HG02588 (cell line): ENCODE data around the gene KLF4.
"Not testable (repeated sequence)": the region's sequence is repeated elsewhere in the genome, so short reads cannot be mapped to it uniquely, and the experiment has no call there.

Experiments
- ATAC-seq: cut with Tn5 transposase; IDR thresholded peaks from one replicate; pipeline ENCODE4 v1.9.1; 2021; ENCODE audit warnings: mild to moderate bottlenecking, moderate library complexity; ENCODE audit not compliant: unreplicated experiment

Gene KLF4

DNA sequence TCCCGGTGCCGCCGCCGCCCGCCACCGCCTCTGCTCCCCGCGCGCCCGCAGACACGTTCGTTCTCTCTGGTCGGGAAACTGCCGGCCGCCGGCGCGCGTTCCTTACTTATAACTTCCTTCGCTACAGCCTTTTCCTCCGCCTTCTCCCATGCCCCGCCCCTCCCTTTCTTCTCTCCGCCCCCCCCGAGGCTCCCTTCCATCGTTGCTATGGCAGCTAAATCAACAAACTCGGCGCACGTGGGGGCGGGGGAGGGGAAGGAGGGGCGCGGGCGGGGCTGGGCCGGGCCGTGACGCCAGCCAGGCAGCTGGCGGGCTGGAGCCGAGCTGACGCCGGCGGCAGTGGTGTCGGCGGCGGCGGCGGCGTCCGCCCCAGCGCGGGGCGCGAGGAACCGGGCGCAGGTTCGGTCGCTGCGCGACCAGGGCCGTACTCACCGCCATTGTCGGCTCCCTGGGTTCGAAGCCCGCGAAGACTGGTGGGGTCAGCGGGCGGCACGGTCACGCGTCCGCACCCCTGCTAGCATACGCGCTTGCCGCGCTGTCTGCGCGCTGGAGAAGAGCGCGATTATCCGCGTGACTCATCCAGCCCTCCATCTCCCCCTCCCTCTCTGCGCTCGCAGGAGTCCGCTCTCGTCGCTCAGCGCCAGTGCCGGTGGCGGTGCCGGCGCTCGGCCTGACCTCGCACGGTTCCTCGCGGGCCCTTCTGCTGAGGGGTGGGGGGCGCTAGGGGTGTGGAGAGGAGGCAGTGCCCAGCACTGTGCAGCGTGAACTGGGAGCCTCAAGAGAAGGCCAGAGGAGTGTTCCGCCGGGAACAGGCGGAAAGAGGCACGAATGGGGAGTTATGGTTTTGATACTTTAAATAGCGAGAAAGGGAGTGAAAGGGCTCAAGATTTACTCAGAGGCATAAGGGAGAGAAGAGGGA is at the start of gene KLF4:
KLF4 (minus strand) TSS at position 83 of the 919 bp plus-strand sequence. CDS start 597 bp downstream, outside the sequence.
- peak; percentile 71 for ATAC-seq

DNA sequence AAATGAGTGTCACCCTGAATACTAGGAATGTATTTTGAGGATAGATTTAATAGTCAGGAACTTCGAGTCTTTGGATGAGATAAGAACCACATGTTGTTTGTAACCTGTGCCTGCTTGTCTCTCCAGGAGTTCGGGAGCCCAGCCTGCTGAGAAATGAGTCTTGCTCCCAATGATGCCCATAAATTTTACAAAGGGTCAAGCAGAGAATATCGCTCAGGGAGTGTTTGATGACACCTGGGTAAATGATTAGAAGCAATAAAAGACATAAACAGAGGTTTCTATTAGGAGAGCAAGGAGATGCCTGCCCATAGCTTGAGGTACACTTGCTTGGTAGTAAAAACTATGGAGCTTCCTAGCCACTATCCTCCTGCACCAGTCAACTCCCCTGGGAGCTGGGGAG is 46.9 kb upstream of the KLF4 start:
- ATAC-seq: no peak

DNA sequence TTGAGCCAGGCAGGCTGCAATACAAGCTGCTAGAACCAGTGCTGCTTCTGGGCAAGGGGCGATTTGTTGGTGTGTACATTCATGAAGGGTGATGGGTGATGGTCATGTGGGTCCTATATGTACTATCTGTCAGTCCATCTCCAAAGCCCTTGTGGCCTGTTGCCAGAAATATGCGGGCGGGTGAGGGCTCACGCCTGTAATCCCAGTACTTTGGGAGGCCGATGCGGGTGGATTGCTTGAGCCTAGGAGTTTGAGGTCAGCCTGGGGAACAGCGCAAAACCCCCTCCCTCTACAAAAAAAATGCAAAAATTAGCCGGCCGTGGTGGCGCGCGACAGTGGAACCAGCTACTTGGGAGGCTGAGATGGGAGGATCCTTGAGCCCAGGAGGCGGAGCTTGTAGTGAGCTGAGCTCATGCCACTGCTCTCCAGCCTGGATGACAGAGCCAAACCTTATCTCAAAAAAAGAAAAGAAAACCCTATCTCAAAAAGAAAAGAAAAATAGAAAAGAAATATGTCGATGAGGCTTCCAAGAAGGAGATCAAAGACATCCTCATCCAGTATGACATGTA is 45.0 kb upstream of the KLF4 start:
- no peak for ATAC-seq

DNA sequence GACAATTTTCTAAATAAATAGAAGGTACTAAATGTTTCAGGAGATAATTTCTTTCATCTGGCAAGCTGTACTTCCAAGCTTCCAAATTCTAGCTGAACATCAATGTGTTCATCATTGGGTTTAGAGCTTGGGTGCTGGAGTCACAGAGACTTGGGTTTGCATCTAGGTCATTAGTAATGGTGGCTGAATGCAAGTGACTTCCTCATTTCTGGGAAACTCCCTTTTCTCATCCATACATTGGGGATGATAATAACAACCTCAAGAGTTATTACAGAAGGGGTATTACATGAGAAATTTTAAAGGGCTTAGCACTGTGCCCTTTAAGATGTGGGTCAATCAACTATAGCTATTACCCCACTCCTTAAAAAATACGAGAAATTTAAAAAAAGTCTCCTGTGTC is 41.1 kb upstream of the KLF4 start:
- no peak for ATAC-seq

DNA sequence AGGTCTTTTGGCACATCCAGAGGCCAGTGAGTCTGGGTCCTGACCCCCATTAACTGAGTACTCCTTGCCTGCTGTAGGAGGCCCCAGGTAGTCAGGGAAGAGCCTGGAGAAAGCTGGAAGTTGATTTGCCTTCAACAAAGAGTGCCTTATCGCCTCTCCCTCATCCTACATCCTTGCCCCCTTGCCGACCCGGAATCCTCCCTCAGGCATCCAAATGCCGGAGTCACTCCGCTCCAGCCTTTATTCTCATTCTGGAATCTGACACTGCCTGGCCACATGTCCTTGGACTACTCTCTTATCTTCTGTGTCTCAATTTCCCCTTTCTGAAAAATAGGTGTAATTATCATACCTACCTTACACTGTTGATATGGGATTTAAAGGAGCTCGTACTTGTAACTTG is 39.1 kb upstream of the KLF4 start:
- no peak for ATAC-seq

DNA sequence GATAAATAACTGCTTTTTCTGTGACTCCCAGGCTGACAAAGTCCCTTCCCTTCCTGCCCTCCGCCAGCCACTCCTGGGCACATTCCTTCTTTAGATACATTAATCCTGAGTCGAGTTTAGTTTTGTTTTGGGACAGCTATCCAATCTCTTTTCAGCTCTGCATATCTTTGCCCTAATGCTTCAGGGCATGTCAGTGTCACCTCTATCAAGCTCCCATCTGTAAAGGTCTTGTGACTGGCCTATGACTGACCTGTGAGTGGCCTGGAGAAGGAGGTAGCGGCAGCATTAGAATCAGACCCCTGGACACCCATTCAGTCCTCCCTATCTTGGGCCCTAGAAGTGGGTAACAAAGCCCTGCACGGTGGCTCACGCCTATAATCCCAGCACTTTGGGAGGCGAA is 34.0 kb upstream of the KLF4 start:
- no peak for ATAC-seq

DNA sequence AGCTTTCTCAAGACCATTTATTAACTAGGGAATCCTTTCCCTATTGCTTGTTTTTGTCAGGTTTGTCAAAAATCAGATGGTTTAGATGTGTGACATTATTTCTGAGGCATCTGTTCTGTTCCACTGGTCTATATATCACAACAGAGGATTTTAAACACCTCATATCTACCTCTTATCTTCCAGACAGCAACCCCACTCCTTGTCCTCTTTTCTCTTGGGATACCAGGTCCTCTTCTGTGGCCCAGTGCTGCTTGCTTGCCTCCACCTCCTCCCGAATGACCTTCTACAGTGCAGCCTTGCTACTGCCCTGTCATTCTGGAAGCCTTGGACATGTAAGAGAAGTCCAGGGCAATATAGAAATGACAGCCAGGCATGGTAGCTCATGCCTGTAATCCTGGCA is 30.6 kb upstream of the KLF4 start:
- no peak for ATAC-seq

DNA sequence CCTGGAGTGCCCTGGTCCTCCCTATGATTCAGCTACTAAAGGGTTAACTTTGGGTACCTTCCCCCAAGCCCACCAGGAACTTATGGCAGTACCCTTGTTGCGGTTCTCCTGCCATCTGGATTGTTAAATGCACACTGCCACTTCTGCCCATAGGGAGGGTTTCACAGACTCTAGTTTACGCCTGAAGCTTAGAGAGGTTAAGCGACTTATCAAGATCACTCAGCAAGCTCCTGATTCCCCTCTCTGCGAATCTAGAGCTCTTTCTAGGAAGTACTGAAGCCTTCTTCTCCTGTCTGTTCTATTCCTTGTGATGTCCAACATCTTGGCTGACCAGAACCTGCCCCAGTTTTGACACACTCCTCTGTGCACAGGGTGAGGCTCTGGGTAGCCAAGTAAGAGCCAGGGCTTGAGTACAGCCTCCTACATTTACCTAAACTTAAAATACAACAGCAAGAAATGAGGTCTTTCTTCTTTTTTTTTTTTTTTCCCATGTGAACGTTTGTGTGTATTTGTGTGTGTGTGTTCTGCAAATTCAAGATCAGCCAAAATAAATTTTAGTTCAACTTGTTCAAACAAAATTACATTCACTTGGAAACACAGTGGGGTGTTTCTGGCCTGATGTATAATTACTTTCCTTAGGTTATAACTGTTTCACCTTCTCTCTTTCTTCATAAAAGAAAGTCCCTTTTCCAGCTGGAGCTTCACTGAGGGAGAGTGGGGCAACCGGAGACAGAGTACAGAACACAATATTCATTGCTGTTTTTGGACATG is 28.7 kb upstream of the KLF4 start:
- no peak for ATAC-seq

DNA sequence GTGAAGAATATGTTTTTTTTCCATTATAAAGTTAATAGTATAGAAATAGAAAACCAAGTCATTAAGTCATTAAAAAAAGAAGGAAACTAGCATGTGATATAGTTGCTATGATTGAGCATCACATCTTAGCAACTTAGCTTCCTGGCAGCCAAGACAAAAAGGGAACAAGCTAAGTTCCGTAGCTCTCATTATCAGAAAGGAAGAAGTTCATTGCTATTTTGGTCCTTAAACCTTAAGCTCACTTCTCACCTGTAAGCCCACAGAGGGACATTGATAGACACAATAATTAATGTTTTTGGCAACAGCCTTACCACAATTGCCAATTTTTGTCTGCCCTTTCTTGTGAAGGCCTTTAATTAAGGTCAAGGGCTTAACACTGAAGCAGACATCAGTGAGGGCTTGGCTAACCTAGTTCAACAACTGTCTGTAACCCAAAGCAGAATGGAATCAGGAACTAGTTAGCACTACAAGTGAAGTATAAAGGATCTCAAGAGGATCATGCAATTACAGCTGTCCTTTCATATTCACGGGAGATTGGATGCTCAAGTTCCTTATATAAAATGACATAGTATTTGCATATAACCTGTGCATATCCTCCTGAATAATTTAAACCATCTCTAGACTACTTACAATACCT is 24.0 kb upstream of the KLF4 start:
- ATAC-seq: no peak

DNA sequence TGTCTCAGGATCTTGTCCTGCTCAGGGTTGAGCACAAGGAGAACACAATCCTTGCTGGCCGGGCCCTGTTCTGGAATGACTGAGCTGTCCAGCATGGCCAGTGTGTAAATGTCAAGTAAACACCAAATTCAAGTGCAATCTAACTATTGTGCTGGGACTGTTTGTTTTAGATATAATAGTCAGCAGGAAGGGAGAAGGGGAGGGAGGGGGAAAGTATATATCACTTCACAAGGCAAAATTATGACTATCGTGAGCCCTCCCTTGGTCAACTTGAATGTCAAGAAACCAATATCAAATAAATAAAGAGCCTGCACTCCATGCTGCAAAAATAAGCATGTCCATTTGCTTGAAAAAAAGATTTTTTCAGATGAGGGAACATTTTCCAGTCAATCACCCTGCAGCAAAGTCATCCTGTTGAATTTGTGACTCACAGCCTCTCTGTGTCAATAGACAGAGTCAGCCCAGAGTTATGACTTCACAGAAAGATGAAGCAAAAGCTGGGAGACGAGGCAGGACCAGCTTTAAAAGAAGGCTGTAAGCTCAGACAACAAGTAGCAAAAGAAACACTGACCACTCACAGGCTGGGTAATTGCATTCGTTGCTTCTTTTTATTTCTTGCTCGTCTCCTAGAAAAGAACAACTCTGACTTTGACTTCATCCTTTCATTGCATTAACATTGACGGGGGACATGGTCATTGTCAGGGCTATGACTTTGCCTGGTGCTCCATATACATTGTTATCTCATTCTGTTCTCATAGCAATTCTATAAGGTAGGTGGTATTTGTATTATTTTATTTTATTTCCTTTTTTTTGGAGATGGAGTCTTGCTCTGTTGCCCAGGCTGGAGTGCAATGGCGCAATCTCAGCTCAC is 15.3 kb upstream of the KLF4 start:
- no peak for ATAC-seq

DNA sequence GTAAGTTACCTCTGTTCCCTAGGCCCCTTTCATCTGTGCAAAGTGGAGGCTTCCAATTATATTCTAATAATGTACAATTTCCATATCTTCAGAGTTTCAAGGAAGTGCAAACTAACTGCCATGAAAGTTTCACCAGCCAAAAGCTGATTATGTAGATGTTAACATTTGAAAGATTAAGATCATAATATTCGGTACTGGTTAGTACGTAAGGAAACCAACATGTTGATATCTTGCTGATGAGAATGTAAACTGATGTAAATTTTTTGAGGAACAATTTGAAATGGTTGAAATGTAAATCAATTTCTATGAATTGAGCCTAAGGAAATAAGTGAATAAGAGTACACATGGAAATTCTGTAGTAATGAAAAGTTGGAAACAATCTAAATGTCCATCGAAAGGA is 12.9 kb upstream of the KLF4 start:
- ATAC-seq: no peak

DNA sequence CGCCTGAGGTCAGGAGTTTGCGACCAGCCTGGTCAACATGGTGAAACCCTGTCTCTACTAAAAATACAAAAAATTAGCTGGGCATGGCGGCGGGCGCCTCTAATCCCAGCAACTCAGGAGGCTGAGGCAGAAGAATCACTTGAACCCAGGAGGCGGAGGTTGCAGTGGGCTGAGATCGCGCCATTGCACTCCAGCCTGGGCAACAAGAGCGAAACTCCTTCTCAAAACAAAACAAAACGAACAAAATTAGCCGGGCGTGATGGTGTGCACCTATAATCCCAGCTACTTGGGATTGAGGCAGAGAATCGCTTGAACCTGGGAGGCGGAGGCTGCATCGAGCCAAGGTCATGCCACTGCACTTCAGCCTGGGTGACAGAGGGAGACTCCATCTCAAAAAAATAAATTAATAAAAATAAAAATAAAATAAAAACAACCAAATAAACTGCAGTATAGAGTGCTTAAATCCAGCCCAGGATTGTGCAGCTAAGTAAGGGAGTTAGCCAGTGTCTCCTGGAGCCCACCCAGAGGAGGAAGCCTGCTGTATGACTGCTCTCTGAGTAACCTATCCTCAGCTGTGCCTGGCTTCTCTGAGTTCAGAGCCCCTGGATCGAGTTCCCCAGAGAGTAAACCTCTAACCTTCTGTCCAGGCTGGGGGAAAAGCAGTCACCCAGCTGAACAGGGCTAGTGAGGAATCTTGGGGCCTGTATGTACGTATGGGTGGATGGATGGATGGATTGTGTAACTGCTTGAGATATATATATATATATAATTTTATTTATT is 11.0 kb upstream of the KLF4 start:
- ATAC-seq: not testable (repeated sequence)

DNA sequence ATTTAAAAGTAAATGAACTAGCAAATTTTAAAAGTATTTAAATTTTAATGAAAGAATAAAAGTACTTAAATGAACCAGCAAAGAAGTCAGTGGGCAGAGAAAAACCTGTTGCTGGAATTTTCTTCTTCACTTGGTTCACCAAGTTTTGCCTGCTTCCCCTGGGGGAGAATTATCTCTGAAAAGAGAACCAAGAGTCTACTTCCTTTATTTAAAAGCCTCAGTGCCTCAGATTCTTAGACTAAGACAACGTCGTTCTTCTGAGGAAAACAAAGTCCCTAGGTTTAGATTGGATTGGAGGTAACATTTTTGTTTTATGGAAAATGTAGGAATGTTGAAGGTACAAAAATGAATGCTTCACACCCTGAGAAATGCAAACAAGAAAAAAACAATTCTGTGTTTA is 7.4 kb upstream of the KLF4 start:
- no peak for ATAC-seq

DNA sequence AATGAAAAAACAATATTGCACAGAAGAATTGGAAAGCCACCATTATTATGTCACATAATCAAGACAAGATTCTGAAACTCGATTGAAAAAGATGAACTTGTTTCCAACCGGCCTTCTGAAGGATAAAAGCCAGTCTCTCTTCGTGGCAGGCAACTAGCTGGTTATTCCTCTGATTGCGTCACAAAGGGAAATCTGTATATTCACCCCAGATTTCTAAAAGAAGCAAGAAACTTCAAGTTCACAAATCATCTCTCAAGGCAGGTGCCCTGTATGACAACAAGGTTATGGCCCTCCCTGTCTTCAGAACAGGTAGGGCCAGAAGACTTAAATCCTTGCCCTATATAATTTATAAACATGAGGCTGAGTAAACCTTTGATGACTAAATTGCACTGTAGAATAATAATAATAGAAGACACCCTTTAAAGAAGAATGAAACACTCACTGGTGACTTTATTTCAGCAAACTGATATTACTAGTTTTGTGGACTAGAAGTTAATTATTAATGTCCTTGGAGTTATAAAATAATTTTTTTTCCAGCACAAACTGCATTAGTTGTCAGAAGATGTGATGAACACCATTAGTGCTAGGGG is 2.9 kb upstream of the KLF4 start:
- ATAC-seq: no peak

DNA sequence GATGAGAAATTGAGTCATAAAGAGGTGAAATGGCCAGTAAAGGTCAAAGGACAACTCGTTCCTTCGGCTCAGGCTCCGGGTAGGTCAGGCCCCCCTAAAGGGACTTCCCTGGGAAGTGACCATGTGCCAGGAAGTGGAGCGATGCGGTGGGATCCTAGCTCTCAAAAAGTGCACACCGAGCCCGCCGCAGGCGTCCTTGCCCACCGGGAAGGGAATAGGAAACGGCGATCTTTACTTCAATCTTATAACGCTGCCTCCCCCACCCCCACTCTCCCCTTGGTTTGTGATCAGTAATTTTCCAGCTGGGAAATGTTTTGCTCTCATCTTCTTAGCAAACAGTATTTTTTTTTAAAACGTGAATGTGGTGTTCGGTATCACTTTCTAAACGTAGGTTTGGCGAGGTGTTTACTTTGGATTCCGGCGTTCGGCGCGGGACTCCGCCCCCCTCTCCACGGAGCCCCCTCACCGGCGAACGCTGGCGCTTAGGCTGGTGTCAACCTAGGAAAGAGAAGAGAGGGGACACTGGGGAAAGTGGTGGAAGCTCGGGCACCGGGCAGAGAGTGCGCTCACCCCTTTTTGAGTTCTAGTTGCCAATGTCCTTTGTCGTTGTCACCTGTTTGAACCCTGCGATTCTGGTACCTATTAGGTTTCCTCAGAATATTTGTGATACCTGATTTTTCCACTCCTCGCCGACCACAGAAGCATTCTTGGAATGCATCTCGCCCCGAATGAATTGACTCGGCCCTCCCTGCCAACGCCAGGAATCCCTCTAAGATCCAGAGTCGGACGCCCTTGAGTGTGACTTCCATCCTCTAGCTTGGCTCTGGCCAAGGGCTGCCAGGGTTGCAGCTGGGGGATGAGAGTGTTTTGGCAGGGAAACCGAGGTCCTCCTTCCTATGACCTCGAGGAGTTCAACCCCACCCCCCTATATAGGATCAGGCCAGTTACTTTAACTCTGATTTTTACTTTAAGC is 1.8 kb upstream of the KLF4 start:
- no peak for ATAC-seq

DNA sequence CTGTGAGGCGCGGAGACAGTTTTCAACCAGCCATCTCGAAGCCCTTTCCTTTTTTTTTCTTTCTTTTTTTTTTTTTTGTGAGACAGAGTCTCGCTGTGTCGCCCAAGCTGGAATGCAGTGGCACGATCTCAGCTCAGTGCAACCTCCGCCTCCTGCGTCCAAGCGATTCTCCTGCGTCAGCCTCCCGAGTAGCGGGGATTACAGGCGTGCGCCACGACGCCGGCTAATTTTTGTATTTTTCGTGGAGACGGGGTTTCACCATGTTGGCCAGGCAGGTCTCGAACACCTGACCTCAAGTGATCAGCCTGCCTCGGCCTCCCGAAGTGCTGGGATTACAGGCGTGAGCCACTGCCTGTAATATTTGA is 1.0 kb upstream of the KLF4 start:
- ATAC-seq: not testable (repeated sequence)

DNA sequence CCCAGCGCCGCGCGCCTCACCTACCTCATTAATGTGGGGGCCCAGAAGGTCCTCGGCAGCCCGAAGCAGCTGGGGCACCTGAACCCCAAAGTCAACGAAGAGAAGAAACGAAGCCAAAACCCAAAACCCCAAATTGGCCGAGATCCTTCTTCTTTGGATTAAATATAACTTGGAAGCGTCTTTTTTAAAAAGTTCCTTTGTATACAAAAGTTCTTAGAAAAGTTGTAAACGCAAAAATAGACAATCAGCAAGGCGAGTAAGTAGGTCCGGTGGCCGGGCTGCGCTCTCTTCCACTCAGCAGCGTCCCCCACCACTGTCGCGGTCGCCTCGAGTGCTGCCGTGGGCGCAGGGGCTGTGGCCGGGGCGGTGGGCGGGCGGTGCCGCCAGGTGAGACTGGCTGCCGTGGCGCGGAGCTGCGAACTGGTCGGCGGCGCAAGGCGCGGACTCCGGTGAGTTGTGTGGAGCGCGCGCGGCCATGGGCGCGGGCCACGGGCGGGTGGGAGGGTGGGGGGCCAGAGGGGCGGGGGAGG is 360 bp downstream of the KLF4 start:
- ATAC-seq: peak; percentile 30
